Measurements from ENCODE around the gene CKAP5.

DNA sequence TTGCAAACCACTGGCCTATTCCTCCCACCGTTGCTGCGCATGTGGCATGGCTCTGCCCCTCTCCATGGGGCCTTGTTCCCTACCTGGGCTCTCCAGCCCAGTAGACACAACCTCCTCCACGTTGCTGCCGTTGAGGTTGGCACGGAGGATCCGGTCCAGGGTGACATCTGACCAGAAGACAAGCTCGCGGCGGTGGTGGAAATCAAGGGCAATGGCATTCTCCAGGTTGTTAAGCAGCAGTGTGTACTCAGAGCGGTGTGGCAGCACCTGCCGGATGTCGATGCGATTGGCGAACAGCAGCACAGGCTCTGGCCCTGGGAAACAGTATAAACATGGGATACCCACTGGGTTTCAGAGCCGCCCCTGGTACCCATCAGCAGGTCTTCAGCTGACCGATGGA, 48.4 kb upstream of the CKAP5 start:
- TF ChIP-seq, protein P1, sequence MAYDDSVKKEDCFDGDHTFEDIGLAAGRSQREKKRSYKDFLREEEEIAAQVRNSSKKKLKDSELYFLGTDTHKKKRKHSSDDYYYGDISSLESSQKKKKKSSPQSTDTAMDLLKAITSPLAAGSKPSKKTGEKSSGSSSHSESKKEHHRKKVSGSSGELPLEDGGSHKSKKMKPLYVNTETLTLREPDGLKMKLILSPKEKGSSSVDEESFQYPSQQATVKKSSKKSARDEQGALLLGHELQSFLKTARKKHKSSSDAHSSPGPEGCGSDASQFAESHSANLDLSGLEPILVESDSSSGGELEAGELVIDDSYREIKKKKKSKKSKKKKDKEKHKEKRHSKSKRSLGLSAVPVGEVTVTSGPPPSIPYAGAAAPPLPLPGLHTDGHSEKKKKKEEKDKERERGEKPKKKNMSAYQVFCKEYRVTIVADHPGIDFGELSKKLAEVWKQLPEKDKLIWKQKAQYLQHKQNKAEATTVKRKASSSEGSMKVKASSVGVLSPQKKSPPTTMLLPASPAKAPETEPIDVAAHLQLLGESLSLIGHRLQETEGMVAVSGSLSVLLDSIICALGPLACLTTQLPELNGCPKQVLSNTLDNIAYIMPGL (CRISPR knock-in tag; IDR thresholded peaks at IDR 0.05): no peak
- TF ChIP-seq MXD4 (CRISPR knock-in tag; IDR thresholded peaks at IDR 0.05; ENCODE audit: borderline replicate concordance): no peak
- TF ChIP-seq, protein P2, sequence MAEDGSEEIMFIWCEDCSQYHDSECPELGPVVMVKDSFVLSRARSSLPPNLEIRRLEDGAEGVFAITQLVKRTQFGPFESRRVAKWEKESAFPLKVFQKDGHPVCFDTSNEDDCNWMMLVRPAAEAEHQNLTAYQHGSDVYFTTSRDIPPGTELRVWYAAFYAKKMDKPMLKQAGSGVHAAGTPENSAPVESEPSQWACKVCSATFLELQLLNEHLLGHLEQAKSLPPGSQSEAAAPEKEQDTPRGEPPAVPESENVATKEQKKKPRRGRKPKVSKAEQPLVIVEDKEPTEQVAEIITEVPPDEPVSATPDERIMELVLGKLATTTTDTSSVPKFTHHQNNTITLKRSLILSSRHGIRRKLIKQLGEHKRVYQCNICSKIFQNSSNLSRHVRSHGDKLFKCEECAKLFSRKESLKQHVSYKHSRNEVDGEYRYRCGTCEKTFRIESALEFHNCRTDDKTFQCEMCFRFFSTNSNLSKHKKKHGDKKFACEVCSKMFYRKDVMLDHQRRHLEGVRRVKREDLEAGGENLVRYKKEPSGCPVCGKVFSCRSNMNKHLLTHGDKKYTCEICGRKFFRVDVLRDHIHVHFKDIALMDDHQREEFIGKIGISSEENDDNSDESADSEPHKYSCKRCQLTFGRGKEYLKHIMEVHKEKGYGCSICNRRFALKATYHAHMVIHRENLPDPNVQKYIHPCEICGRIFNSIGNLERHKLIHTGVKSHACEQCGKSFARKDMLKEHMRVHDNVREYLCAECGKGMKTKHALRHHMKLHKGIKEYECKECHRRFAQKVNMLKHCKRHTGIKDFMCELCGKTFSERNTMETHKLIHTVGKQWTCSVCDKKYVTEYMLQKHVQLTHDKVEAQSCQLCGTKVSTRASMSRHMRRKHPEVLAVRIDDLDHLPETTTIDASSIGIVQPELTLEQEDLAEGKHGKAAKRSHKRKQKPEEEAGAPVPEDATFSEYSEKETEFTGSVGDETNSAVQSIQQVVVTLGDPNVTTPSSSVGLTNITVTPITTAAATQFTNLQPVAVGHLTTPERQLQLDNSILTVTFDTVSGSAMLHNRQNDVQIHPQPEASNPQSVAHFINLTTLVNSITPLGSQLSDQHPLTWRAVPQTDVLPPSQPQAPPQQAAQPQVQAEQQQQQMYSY (CRISPR knock-in tag; IDR thresholded peaks at IDR 0.05): no peak
- TF ChIP-seq, protein P3, sequence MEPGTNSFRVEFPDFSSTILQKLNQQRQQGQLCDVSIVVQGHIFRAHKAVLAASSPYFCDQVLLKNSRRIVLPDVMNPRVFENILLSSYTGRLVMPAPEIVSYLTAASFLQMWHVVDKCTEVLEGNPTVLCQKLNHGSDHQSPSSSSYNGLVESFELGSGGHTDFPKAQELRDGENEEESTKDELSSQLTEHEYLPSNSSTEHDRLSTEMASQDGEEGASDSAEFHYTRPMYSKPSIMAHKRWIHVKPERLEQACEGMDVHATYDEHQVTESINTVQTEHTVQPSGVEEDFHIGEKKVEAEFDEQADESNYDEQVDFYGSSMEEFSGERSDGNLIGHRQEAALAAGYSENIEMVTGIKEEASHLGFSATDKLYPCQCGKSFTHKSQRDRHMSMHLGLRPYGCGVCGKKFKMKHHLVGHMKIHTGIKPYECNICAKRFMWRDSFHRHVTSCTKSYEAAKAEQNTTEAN (CRISPR knock-in tag; IDR thresholded peaks at IDR 0.05): no peak
- TF ChIP-seq, protein P4, sequence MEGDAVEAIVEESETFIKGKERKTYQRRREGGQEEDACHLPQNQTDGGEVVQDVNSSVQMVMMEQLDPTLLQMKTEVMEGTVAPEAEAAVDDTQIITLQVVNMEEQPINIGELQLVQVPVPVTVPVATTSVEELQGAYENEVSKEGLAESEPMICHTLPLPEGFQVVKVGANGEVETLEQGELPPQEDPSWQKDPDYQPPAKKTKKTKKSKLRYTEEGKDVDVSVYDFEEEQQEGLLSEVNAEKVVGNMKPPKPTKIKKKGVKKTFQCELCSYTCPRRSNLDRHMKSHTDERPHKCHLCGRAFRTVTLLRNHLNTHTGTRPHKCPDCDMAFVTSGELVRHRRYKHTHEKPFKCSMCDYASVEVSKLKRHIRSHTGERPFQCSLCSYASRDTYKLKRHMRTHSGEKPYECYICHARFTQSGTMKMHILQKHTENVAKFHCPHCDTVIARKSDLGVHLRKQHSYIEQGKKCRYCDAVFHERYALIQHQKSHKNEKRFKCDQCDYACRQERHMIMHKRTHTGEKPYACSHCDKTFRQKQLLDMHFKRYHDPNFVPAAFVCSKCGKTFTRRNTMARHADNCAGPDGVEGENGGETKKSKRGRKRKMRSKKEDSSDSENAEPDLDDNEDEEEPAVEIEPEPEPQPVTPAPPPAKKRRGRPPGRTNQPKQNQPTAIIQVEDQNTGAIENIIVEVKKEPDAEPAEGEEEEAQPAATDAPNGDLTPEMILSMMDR (IDR thresholded peaks at IDR 0.05): no peak
- TF ChIP-seq, protein P5, sequence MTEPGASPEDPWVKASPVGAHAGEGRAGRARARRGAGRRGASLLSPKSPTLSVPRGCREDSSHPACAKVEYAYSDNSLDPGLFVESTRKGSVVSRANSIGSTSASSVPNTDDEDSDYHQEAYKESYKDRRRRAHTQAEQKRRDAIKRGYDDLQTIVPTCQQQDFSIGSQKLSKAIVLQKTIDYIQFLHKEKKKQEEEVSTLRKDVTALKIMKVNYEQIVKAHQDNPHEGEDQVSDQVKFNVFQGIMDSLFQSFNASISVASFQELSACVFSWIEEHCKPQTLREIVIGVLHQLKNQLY (CRISPR knock-in tag; IDR thresholded peaks at IDR 0.05): no peak
- TF ChIP-seq, protein P6, sequence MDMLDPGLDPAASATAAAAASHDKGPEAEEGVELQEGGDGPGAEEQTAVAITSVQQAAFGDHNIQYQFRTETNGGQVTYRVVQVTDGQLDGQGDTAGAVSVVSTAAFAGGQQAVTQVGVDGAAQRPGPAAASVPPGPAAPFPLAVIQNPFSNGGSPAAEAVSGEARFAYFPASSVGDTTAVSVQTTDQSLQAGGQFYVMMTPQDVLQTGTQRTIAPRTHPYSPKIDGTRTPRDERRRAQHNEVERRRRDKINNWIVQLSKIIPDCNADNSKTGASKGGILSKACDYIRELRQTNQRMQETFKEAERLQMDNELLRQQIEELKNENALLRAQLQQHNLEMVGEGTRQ (CRISPR knock-in tag; IDR thresholded peaks at IDR 0.05): no peak
- TF ChIP-seq, protein P7, sequence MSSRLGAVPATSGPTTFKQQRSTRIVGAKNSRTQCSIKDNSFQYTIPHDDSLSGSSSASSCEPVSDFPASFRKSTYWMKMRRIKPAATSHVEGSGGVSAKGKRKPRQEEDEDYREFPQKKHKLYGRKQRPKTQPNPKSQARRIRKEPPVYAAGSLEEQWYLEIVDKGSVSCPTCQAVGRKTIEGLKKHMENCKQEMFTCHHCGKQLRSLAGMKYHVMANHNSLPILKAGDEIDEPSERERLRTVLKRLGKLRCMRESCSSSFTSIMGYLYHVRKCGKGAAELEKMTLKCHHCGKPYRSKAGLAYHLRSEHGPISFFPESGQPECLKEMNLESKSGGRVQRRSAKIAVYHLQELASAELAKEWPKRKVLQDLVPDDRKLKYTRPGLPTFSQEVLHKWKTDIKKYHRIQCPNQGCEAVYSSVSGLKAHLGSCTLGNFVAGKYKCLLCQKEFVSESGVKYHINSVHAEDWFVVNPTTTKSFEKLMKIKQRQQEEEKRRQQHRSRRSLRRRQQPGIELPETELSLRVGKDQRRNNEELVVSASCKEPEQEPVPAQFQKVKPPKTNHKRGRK (CRISPR knock-in tag; IDR thresholded peaks at IDR 0.05; ENCODE audit: borderline replicate concordance): no peak
- TF ChIP-seq, protein P8, sequence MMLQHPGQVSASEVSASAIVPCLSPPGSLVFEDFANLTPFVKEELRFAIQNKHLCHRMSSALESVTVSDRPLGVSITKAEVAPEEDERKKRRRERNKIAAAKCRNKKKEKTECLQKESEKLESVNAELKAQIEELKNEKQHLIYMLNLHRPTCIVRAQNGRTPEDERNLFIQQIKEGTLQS (CRISPR knock-in tag; conservative IDR thresholded peaks at IDR 0.05): no peak
- TF ChIP-seq TEAD4 (CRISPR knock-in tag; IDR thresholded peaks at IDR 0.05): no peak
- TF ChIP-seq ZNF317 (CRISPR knock-in tag; IDR thresholded peaks at IDR 0.05; ENCODE audit: borderline replicate concordance, low read depth): no peak
